ENCODE measurements around the gene S100A1. TPM values are rescaled to one million over a fixed set of nuclear protein-coding genes. Genes with fewer than 3 reads are reported as not detected.

Gene S100A1
- total and polyA plus RNA-seq, 2 donors from 2014 or later = 83.1 to 332 TPM

DNA sequence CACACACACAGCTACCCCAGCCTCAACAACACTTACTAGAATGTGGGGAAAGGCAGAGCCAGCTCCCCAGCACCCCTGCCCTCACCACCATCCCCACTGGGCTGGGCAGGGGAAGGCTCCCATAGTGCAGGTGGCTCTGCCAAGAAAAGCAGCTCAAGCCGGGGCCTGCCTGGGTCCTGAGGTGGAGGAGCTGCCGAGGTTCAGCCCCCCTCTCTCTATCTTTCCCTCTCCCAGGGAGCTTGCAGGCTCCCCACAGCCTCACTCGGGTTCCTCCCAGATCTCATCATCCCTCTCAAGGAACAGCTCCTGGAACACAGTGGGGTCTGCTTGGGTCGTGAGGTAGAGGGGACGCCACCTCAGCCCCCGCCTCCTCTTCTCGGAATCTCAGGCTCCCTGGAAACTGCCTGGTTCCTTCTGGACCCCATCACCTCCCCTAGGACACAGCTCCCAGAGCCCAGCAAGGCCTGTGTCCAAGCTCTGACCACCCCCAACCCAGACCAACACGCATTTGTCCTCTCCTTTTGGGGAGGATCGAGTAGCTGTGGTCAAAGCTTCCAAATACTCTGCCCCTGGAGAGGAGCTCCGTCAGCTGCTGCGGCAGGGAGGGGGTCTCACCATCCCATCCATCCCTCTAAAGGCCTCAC is 16.0 kb upstream of the S100A1 start:
- Histone ChIP-seq H3K27me3 (ENCODE audit: control insufficient read depth, insufficient read depth, low read length) (no peaks in the 10 kb centered on the region), H3K9ac (ENCODE audit: low read length in 3 of 3) (peak overlapping the region in 2 of 3 donors; percentile 78 to 92), H3K4me1 (ENCODE audit: control insufficient read depth in 2 of 3, insufficient read depth in 2 of 3, low read depth in 1 of 3, low read length in 3 of 3) (peaks cover 7 to 25% (median 24%) of the 10 kb centered on the region in 3 donors), H3K4me3 (ENCODE audit: low read length in 3 of 3) (peak overlapping the region; percentile 59 to 81 (median 80)), H3K36me3 (ENCODE audit: control insufficient read depth in 2 of 3, insufficient read depth in 3 of 3, low read length in 3 of 3) (peaks cover 0 to 2% (median 0%) of the 10 kb centered on the region in 3 donors), H3K27ac (ENCODE audit: low read depth in 2 of 2, low read length in 2 of 2) (peak overlapping the region; percentile 82 to 90), H3K9me3 (ENCODE audit: control insufficient read depth in 2 of 3, insufficient read depth in 1 of 3, low read length in 3 of 3) (no peaks in the 10 kb centered on the region)
- TF ChIP-seq, protein P1, sequence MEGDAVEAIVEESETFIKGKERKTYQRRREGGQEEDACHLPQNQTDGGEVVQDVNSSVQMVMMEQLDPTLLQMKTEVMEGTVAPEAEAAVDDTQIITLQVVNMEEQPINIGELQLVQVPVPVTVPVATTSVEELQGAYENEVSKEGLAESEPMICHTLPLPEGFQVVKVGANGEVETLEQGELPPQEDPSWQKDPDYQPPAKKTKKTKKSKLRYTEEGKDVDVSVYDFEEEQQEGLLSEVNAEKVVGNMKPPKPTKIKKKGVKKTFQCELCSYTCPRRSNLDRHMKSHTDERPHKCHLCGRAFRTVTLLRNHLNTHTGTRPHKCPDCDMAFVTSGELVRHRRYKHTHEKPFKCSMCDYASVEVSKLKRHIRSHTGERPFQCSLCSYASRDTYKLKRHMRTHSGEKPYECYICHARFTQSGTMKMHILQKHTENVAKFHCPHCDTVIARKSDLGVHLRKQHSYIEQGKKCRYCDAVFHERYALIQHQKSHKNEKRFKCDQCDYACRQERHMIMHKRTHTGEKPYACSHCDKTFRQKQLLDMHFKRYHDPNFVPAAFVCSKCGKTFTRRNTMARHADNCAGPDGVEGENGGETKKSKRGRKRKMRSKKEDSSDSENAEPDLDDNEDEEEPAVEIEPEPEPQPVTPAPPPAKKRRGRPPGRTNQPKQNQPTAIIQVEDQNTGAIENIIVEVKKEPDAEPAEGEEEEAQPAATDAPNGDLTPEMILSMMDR (IDR thresholded peaks at IDR 0.05; ENCODE audit: borderline replicate concordance, extremely low read depth, insufficient read depth) = no peak
- intact Hi-C loops (cut with DNase I) = no loop called here
- peak in 4 of 5 donors; percentile 37 to 70 (median 58) for DNase-seq
- FAIRE-seq = no peak

DNA sequence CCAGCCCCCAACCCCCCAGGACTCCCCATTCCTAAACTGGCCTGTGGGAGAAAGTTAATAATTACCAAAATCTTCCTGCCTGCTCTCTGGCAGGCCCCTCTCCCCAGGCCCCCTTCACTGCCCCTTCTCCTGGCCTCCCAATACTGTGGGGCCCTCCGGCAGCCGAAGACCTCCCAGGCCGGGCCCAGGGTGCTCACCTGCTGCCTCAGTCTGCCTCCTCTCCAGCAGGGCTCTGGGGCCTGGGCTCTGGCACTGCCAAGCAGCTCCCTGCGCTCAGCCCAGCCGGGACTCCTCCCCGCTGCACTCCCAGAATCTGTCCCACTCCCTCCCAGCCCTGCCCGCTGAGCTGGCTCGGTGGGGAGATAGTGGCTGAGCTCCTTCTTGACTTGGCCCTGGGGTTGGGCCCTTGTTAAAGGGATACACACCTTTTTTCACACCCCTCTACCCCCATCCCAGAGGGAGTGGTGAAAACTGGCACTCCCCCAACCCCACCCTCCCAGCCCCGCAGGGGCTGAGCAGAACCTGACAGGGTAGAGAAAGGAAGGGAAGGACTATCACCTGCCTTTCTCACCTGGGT is 15.4 kb upstream of the S100A1 start, which contains the start of gene S100A16:
S100A16 (minus strand) TSS at position 383 of the 577 bp plus-strand sequence. CDS start 4,986 bp downstream, outside the sequence.
- no peaks in the 10 kb centered on the region for H3K9me3 ChIP-seq (ENCODE audit: control insufficient read depth in 2 of 3, insufficient read depth in 1 of 3, low read length in 3 of 3)
- peak; percentile 75 to 93 (median 86) for DNase-seq
- no peaks in the 10 kb centered on the region for H3K27me3 ChIP-seq (ENCODE audit: control insufficient read depth, insufficient read depth, low read length)
- TF ChIP-seq, protein P1 (IDR thresholded peaks at IDR 0.05; ENCODE audit: borderline replicate concordance, extremely low read depth, insufficient read depth) = no peak
- intact Hi-C loops (cut with DNase I) = no loop called here
- peak within 1 kb of the TSS; percentile 82 to 90 for H3K27ac ChIP-seq (ENCODE audit: low read depth in 2 of 2, low read length in 2 of 2)
- H3K9ac ChIP-seq (ENCODE audit: low read length in 3 of 3) = peak within 1 kb of the TSS; percentile 5 to 92 (median 78)
- H3K36me3 ChIP-seq (ENCODE audit: control insufficient read depth in 2 of 3, insufficient read depth in 3 of 3, low read length in 3 of 3) = no peaks in the 10 kb centered on the region
- peak within 1 kb of the TSS; percentile 59 to 81 (median 80) for H3K4me3 ChIP-seq (ENCODE audit: low read length in 3 of 3)
- no peak for FAIRE-seq
- peaks cover 7 to 28% (median 24%) of the 10 kb centered on the region in 3 donors for H3K4me1 ChIP-seq (ENCODE audit: control insufficient read depth in 2 of 3, insufficient read depth in 2 of 3, low read depth in 1 of 3, low read length in 3 of 3)

DNA sequence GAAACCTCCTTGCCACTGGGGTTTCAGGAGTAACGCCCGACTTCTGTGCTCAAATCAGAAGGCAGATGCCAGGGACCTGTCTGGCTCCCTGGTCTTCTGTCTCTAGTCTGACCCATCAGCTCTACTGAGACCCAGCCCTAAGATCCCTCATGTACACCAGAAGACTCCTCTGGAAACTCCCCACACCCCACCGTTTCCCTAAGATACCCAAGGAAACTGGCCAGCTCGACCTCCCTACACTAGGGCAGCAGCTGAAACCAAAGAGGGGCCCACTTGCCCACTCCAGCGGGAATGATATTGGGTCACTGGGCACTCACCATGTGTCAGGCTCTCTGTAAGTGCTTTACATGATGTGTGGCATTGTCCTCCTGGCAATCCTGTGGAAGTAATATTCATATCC is 14.8 kb upstream of the S100A1 start:
- peaks cover 7 to 27% (median 23%) of the 10 kb centered on the region in 3 donors for H3K4me1 ChIP-seq (ENCODE audit: control insufficient read depth in 2 of 3, insufficient read depth in 2 of 3, low read depth in 1 of 3, low read length in 3 of 3)
- peak overlapping the region in 1 of 3 donors; percentile 80 for H3K4me3 ChIP-seq (ENCODE audit: low read length in 3 of 3)
- intact Hi-C loops (cut with DNase I) = no loop called here

More for the DNA sequence above, 14.8 kb upstream of the S100A1 start:
- no peaks in the 10 kb centered on the region for H3K27me3 ChIP-seq (ENCODE audit: control insufficient read depth, insufficient read depth, low read length)
- peak overlapping the region; percentile 82 to 90 for H3K27ac ChIP-seq (ENCODE audit: low read depth in 2 of 2, low read length in 2 of 2)
- no peaks in the 10 kb centered on the region for H3K36me3 ChIP-seq (ENCODE audit: control insufficient read depth in 2 of 3, insufficient read depth in 3 of 3, low read length in 3 of 3)
- peak overlapping the region in 1 of 3 donors; percentile 92 for H3K9ac ChIP-seq (ENCODE audit: low read length in 3 of 3)
- FAIRE-seq (no peak), DNase-seq (peak in 1 of 5 donors; percentile 29)
- H3K9me3 ChIP-seq (ENCODE audit: control insufficient read depth in 2 of 3, insufficient read depth in 1 of 3, low read length in 3 of 3) = no peaks in the 10 kb centered on the region
- TF ChIP-seq, protein P1 (IDR thresholded peaks at IDR 0.05; ENCODE audit: borderline replicate concordance, extremely low read depth, insufficient read depth) = no peak

Data from kidney (tissue), 14 donors.